ENCODE results near the gene WDR53.
"Not testable (repeated sequence)": the region's sequence is repeated elsewhere in the genome, so short reads cannot be mapped to it uniquely, and the experiment has no call there.

The WDR53 gene

DNA sequence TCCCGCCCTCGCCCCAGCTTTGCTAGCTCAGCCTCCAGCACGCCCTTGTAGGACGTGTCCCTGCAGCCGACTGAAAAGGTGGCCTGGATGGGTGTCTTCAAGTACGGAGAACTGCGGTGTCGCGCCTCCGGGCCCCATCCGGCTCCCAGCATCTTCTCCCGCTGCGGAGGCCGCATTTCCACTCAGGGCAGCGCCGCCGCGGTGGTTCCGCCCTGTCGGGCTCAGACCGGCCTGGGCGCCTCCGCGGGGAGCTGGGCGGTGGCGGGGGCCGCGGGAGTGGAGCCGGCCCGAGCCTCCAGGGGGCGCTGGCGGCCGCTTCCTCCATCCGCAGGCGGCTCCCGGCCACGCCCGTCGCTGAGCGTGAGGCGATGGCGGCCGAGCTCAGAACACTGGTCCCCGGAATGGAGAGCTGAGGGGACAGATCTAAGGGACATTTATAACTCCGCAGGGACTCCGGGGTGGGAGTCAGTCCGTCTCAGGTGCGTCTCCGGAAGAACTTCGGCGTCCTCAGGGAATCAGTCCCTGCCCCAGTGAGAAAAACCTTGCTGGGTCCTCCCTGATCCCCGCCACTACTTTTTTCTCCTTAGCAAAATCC lies 39.6 kb downstream of the WDR53 start:
- no peak overlapping the region for H3K4me3 ChIP-seq (ENCODE audit: low read depth, low read length)
- peak; percentile 81 for DNase-seq (ENCODE audit: low read depth)

DNA sequence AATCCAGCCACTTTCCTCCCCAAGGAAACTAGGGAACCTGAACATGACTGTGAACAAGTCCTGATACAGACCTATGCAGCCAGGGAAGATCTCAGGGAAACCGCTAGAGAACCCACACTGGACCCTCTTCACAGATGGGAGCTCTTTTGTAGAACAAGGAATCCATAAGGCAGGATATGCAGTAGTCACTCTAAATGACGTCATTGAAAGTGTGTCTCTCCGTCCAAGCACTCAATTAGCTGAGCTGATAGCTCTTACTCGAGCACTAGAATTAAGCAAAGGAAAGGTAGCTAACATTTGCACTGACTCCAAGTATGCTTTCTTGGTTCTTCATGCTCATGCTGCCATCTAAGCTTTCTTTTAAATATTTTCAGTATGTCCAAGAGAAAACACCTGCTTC lies 43.2 kb downstream of the WDR53 start:
- TF ChIP-seq, protein P1, sequence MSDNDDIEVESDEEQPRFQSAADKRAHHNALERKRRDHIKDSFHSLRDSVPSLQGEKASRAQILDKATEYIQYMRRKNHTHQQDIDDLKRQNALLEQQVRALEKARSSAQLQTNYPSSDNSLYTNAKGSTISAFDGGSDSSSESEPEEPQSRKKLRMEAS (IDR thresholded peaks at IDR 0.05; ENCODE audit: low read depth, low read length), result no peak
- TF ChIP-seq, protein P2, sequence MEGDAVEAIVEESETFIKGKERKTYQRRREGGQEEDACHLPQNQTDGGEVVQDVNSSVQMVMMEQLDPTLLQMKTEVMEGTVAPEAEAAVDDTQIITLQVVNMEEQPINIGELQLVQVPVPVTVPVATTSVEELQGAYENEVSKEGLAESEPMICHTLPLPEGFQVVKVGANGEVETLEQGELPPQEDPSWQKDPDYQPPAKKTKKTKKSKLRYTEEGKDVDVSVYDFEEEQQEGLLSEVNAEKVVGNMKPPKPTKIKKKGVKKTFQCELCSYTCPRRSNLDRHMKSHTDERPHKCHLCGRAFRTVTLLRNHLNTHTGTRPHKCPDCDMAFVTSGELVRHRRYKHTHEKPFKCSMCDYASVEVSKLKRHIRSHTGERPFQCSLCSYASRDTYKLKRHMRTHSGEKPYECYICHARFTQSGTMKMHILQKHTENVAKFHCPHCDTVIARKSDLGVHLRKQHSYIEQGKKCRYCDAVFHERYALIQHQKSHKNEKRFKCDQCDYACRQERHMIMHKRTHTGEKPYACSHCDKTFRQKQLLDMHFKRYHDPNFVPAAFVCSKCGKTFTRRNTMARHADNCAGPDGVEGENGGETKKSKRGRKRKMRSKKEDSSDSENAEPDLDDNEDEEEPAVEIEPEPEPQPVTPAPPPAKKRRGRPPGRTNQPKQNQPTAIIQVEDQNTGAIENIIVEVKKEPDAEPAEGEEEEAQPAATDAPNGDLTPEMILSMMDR (IDR thresholded peaks at IDR 0.05; ENCODE audit: low read depth, low read length), result no peak
- TF ChIP-seq POLR2A (IDR thresholded peaks at IDR 0.05; ENCODE audit: extremely low read depth, insufficient read length) (no peak), MYC (IDR thresholded peaks at IDR 0.05; ENCODE audit: low read depth, low read length) (no peak)
- no peak overlapping the region for H3K4me3 ChIP-seq (ENCODE audit: low read depth, low read length)
- DNase-seq (ENCODE audit: low read depth), result no peak

More for the DNA sequence above, 39.6 kb downstream of the WDR53 start:
- TF ChIP-seq, protein P2 (IDR thresholded peaks at IDR 0.05; ENCODE audit: low read depth, low read length), result peak; percentile 46
- TF ChIP-seq MYC (IDR thresholded peaks at IDR 0.05; ENCODE audit: low read depth, low read length), result no peak
- TF ChIP-seq, protein P1 (IDR thresholded peaks at IDR 0.05; ENCODE audit: low read depth, low read length), result no peak

DNA sequence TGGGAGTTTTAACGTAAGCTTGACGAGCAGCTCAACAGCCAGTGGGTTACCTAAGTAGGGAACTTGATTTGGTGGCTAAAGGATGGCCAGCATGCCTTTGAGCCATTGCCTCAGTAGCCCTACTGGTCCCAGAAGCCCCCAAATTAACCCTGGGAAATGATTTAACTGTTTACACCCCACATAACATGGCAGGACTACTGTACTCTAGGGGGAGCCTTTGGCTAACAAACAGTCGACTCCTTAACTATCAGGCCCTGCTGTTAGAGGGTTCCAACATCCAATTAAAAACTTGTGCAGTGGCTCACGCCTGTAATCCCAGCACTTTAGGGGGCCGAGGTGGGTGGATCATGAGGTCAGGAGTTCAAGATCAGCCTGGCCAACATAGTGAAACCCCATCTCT lies 43.8 kb downstream of the WDR53 start:
- TF ChIP-seq, protein P2 (IDR thresholded peaks at IDR 0.05; ENCODE audit: low read depth, low read length), result peak; percentile 48
- no peak for TF ChIP-seq POLR2A (IDR thresholded peaks at IDR 0.05; ENCODE audit: extremely low read depth, insufficient read length)
- DNase-seq (ENCODE audit: low read depth), result peak; percentile 64
- H3K4me3 ChIP-seq (ENCODE audit: low read depth, low read length), result no peak overlapping the region

DNA sequence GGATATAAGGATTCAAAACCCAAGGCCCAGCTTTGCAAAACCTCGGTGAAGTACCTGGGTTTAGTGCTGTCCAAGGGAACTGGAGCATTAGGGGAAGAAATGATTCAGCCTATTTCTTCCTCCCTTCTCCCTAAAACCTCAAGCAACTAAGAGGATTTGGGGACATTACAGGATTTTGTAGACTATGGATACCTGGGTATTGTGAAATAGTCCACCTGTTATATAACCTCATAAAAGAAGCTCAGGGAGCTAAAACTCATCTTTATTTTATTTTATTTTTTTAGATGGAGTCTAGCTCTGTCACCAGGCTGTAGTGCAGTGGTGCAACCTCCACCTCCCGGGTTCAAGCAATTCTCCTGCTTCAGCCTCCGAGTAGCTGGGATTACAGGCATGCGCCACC lies 44.5 kb downstream of the WDR53 start:
- H3K4me3 ChIP-seq (ENCODE audit: low read depth, low read length), result no peak overlapping the region
- TF ChIP-seq, protein P1 (IDR thresholded peaks at IDR 0.05; ENCODE audit: low read depth, low read length), result no peak
- TF ChIP-seq MYC (IDR thresholded peaks at IDR 0.05; ENCODE audit: low read depth, low read length) (no peak), POLR2A (IDR thresholded peaks at IDR 0.05; ENCODE audit: extremely low read depth, insufficient read length) (no peak)
- TF ChIP-seq, protein P2 (IDR thresholded peaks at IDR 0.05; ENCODE audit: low read depth, low read length), result no peak
- no peak for DNase-seq (ENCODE audit: low read depth)

DNA sequence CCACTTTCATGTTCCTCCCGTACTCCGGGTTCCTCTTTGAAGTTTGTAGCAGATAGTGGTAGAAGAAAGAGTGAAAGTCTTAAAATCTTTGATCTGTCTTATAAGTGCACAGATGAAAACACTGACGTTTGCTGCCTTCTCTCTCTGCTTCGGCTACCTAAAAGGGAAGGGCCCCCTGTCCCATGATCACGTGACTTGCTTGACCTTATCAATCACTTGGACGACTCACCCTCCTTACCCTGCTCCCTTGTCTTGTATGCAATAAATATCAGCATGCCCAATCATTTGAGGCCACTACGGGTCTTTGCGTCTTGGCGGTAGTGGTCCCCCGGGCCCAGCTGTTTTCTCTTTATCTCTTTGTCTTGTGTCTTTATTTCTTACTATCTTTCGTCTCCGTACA lies 47.1 kb downstream of the WDR53 start:
- DNase-seq (ENCODE audit: low read depth); H3K4me3 ChIP-seq (ENCODE audit: low read depth, low read length): not testable (repeated sequence)

DNA sequence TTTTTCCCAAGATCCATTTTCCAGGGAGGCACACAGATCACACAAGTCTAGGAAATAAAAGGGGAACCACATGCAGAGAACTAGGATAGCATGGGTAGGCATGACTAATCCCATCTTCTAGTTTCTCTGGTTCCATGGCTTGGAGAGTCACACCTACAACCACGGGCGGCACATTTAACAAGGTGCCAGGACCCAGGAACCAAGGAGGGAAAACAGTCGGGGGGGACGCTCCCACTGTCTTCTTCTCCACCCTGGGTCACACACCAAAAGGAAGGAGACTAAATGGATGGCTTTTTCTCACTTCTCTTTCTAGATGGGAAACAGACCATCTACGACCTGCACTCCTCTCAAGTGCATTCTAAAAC lies 48.7 kb downstream of the WDR53 start:
- TF ChIP-seq, protein P2 (IDR thresholded peaks at IDR 0.05; ENCODE audit: low read depth, low read length), result no peak
- no peak for TF ChIP-seq MYC (IDR thresholded peaks at IDR 0.05; ENCODE audit: low read depth, low read length)
- no peak for TF ChIP-seq POLR2A (IDR thresholded peaks at IDR 0.05; ENCODE audit: extremely low read depth, insufficient read length)
- TF ChIP-seq, protein P1 (IDR thresholded peaks at IDR 0.05; ENCODE audit: low read depth, low read length), result no peak
- no peak overlapping the region for H3K4me3 ChIP-seq (ENCODE audit: low read depth, low read length)
- DNase-seq (ENCODE audit: low read depth), result peak; percentile 42

Data from NB4 (cell line).